Measurements from ENCODE around the gene ATG14.

GRCh38 chr14:55340482-55340881, 71.1 kb downstream of the ATG14 start:
- no peak for TF ChIP-seq CTCF (conservative IDR thresholded peaks at IDR 0.05; ENCODE audit: low read length)
- no peak for TF ChIP-seq EZH2phosphoT487 (IDR thresholded peaks at IDR 0.05; ENCODE audit: borderline replicate concordance, low read depth, low read length)

Measured in OCI-LY7 (cell line).